Suprapubic skin (tissue), 4 donors: ENCODE measurements around the gene YOD1. TPM values are rescaled to one million over a fixed set of nuclear protein-coding genes. Genes with fewer than 3 reads are reported as not detected.
A peak's percentile ranks its signal among the peaks of the same experiment; 100 is the strongest.

Source experiments
- DNase-seq, 2 donors: peaks; one replicate each; pipeline ENCODE4 v3.0.0-alpha.2; 2019; ENCODE audit warnings: low spot score in 2 of 2
- H3K27ac ChIP-seq: fragments of 200-600 bp; sonication (generic); one replicate; pipeline ENCODE4 v1.5.1; 2019
- H3K27me3 ChIP-seq: fragments of 200-600 bp; sonication (generic); one replicate; pipeline ENCODE4 v1.5.1; 2019
- H3K36me3 ChIP-seq: fragments of 200-600 bp; sonication (generic); one replicate; pipeline ENCODE4 v1.5.1; 2019
- H3K4me1 ChIP-seq: fragments of 200-600 bp; sonication (generic); one replicate; pipeline ENCODE4 v1.5.1; 2019
- H3K4me3 ChIP-seq: fragments of 200-600 bp; sonication (generic); one replicate; pipeline ENCODE4 v1.5.1; 2019; ENCODE audit warnings: mild to moderate bottlenecking
- H3K9me3 ChIP-seq: fragments of 200-600 bp; sonication (generic); one replicate; pipeline ENCODE4 v1.5.1; 2019
- EP300 ChIP-seq: sonication (generic); formaldehyde crosslinking; IDR thresholded peaks from one replicate; pipeline ENCODE4 v1.6.1; 2017; ENCODE audit warnings: antibody characterized with exemption
- POLR2A ChIP-seq, 2 donors: fragments of 450-650 bp; IDR thresholded peaks; one replicate each; pipeline ENCODE4 v1.6.1; 2017; ENCODE audit warnings: antibody characterized with exemption in 2 of 2, mild to moderate bottlenecking in 2 of 2, moderate library complexity in 2 of 2
- POLR2AphosphoS5 ChIP-seq, 3 donors: sonication (generic); formaldehyde crosslinking; IDR thresholded peaks; one replicate each; pipeline ENCODE4 v1.6.1; 2017; ENCODE audit warnings: antibody characterized with exemption in 3 of 3
- WGBS: methylation state at CpG from one replicate; pipeline ENCODE4 v1.1.5; 2018; 5-methylcytosine and 5-hydroxymethylcytosine counted together
- total RNA-seq, 4 donors: library from RNA; depleted of rRNA; stranded (reverse); fragments of >200 nt; gene quantifications; one replicate each; pipeline ENCODE4 v1.1.0, GENCODE V29; 2016
- TF ChIP-seq, protein P1 (sequence below), 2 donors: fragments of 200-600 bp in 1 of 2; fragments of 450-650 bp in 1 of 2; sonication (generic) in 1 of 2; IDR thresholded peaks; one replicate each; pipeline ENCODE4 v1.5.1; 2016 to 2019; ENCODE audit warnings: antibody characterized with exemption in 2 of 2, mild to moderate bottlenecking in 1 of 2, moderate library complexity in 1 of 2

YOD1 gene
- total RNA-seq, 4 donors from 2014 or later = 20.4 to 63.6 (median 42.8) TPM

DNA sequence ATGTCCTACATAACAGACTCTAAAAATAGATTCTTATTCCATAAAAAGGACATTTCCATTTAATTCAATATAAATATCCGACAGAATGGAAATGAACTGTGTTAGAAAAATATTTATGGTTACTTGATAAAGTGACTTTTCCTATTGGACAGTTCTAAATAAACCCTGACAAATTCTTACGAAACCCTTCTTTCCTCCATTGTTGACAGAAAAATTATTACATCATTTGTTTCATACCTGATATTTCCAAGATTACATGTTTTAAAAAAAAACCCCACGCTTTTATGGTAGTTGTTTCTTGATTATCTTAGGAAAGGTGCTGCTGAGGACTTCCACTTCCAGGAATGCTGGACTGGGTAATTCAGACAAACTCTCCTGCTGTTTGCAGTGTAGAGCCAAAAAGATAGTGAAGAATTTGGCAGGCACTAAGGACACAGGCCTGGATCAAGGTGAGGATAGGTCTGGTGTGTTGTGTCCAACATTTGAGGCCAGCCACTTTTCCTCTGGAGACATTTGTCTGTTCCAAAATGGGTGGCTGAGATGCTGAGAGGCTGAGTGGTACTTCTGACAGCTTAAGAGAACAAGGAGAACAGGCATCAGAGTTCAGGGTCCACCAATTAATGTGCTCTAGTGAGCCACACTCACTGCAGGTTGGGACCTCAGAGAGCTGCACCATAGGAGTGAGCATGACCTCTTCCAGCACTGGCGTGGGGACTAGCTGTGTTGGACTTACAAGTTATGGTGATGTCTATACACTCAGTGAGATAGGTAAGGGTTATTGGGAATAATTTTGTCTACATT is 11.4 kb downstream of the YOD1 start:
- Histone ChIP-seq H3K36me3 (no peaks in the 10 kb centered on the region), H3K27ac (no peak overlapping the region), H3K9me3 (no peaks in the 10 kb centered on the region), H3K4me1 (peaks cover under 1% of the 10 kb centered on the region), H3K27me3 (no peaks in the 10 kb centered on the region), H3K4me3 (no peak overlapping the region)
- TF ChIP-seq EP300 = no peak
- TF ChIP-seq POLR2AphosphoS5 (IDR thresholded peaks at IDR 0.05) = no peak
- TF ChIP-seq, protein P1, sequence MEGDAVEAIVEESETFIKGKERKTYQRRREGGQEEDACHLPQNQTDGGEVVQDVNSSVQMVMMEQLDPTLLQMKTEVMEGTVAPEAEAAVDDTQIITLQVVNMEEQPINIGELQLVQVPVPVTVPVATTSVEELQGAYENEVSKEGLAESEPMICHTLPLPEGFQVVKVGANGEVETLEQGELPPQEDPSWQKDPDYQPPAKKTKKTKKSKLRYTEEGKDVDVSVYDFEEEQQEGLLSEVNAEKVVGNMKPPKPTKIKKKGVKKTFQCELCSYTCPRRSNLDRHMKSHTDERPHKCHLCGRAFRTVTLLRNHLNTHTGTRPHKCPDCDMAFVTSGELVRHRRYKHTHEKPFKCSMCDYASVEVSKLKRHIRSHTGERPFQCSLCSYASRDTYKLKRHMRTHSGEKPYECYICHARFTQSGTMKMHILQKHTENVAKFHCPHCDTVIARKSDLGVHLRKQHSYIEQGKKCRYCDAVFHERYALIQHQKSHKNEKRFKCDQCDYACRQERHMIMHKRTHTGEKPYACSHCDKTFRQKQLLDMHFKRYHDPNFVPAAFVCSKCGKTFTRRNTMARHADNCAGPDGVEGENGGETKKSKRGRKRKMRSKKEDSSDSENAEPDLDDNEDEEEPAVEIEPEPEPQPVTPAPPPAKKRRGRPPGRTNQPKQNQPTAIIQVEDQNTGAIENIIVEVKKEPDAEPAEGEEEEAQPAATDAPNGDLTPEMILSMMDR (IDR thresholded peaks at IDR 0.05) = no peak
- no peak for TF ChIP-seq POLR2A (IDR thresholded peaks at IDR 0.05)
- DNase-seq = no peak
- WGBS = 92% methylated on average over 4 of the region's 4 CpGs

DNA sequence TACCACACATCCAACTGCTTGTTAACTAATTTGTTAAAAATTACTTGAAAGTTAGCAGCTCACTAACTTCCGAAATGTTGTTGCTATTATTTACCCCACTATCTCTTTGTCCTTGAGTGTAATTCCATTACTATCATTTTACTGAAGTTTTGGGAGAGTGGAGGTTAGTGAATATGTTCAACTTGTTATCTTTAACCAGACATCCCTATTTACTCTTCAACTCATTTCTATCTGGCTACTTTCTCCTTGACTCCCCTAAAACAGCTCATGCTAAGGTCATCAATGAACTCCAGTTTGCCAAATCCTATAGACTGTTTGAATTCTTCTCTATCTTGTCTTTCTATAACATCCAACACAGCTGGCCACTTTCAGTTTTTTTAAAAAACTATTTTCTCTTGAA is 14.1 kb downstream of the YOD1 start:
- H3K4me3 ChIP-seq = no peak overlapping the region
- H3K9me3 ChIP-seq = no peaks in the 10 kb centered on the region
- H3K27ac ChIP-seq = no peak overlapping the region
- H3K4me1 ChIP-seq = peaks cover 17% of the 10 kb centered on the region
- H3K36me3 ChIP-seq = no peaks in the 10 kb centered on the region
- WGBS = 92% methylated on average over 1 of the region's 1 CpG
- TF ChIP-seq POLR2AphosphoS5 (IDR thresholded peaks at IDR 0.05) = no peak
- no peak for TF ChIP-seq POLR2A (IDR thresholded peaks at IDR 0.05)
- no peaks in the 10 kb centered on the region for H3K27me3 ChIP-seq
- no peak for DNase-seq

DNA sequence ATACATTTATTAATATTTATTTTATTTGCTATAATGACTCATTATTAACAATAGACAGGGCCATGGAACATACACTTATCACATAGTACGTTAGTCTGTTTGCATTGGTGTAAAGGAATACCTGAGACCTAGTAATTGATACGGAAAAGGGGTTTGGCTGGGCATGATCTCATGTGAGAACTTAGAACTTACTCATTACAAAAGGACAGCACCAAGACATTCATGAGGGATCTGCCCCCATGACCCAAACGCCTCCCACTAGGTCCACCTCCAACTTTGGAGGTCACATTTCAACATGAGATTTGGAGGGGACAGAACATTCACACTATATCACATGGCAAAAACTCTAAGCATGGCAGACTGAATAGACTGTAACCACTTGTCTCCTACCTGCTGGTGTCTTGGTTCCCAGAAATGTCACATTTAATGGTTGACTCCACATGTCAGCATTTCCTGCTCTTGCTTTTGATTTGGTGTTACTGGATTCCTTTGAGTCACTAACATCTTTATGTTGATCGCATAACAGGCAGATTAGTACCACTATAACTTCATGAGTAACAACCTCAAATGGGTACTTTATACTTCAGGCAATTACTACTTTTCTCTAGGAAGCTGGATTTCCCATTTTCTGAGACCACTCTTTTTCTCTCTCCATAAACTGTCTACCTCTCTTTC is 15.0 kb downstream of the YOD1 start:
- H3K27ac ChIP-seq = no peak overlapping the region
- WGBS = 86% methylated on average over 4 of the region's 4 CpGs

DNA sequence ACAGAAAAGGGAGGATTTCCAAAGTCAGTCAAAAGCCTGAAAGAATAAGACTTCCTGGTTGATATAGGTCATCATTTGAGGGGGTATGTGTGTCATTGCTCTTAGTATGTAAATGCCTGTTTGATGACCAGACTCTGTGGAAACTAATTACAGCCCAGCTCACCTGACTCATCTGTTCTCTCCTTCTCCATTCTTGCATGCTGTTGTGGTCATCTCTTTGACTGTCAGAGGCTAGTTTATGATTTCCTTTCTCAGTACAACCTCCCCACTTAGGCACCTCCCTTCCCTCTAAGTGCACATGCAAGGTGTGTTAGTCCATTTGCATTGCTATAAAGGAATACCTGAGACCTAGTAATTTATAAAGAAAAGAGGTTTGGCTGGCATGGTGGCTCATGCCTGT is 16.0 kb downstream of the YOD1 start:
- no peak overlapping the region for H3K27ac ChIP-seq
- H3K36me3 ChIP-seq = no peaks in the 10 kb centered on the region
- H3K27me3 ChIP-seq = no peaks in the 10 kb centered on the region
- peaks cover 25% of the 10 kb centered on the region for H3K4me1 ChIP-seq
- TF ChIP-seq EP300 = no peak
- no peak for TF ChIP-seq POLR2A (IDR thresholded peaks at IDR 0.05)
- no peak for TF ChIP-seq POLR2AphosphoS5 (IDR thresholded peaks at IDR 0.05)
- TF ChIP-seq, protein P1 (IDR thresholded peaks at IDR 0.05) = no peak
- H3K4me3 ChIP-seq = no peak overlapping the region
- no peak for DNase-seq
- H3K9me3 ChIP-seq = no peaks in the 10 kb centered on the region

More for the DNA sequence above, 15.0 kb downstream of the YOD1 start:
- no peaks in the 10 kb centered on the region for H3K27me3 ChIP-seq
- H3K9me3 ChIP-seq = no peaks in the 10 kb centered on the region
- TF ChIP-seq, protein P1 (IDR thresholded peaks at IDR 0.05) = no peak
- TF ChIP-seq POLR2AphosphoS5 (IDR thresholded peaks at IDR 0.05) (no peak), POLR2A (IDR thresholded peaks at IDR 0.05) (no peak), EP300 (no peak)
- no peak for DNase-seq
- no peaks in the 10 kb centered on the region for H3K36me3 ChIP-seq
- no peak overlapping the region for H3K4me3 ChIP-seq
- H3K4me1 ChIP-seq = peaks cover 17% of the 10 kb centered on the region

DNA sequence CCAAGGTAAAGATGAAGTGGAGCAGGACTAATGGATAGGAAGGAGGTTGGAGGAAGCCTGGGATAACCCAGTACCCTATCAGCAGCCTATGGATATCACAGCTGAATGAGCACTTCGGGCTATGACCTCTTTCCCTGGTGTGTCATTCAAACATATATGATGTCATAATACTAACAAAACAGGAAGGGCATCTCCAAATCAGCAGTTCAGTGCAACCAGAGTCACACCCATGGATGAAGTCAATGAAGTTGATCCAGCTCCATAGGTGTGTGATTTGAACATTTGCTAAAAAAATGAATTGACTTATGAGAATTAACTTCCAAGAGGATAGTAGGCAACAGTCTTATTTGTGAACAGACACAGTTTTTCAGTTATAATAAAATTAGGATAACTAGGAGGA is 16.8 kb downstream of the YOD1 start:
- no peak for TF ChIP-seq POLR2A (IDR thresholded peaks at IDR 0.05)
- TF ChIP-seq, protein P1 (IDR thresholded peaks at IDR 0.05) = no peak
- no peak for TF ChIP-seq POLR2AphosphoS5 (IDR thresholded peaks at IDR 0.05)
- no peak for TF ChIP-seq EP300
- Histone ChIP-seq H3K9me3 (no peaks in the 10 kb centered on the region), H3K27ac (peak overlapping the region; percentile 93), H3K27me3 (no peaks in the 10 kb centered on the region), H3K4me1 (peaks cover 31% of the 10 kb centered on the region), H3K4me3 (no peak overlapping the region), H3K36me3 (no peaks in the 10 kb centered on the region)
- no peak for DNase-seq
- WGBS = 54% methylated on average over 1 of the region's 1 CpG
